IPS-15b (cell line): ENCODE results near the gene MRC1.

Source experiments
- H3K27me3 ChIP-seq: one replicate; pipeline ENCODE4 v1.6.1; 2013; ENCODE audit warnings: low read length; ENCODE audit not compliant: control insufficient read depth, insufficient read depth
- H3K36me3 ChIP-seq: one replicate; pipeline ENCODE4 v1.6.1; 2013; ENCODE audit warnings: low read length; ENCODE audit not compliant: control insufficient read depth, insufficient read depth
- H3K4me1 ChIP-seq: one replicate; pipeline ENCODE4 v1.6.1; 2013; ENCODE audit warnings: mild to moderate bottlenecking, low read length; ENCODE audit not compliant: control insufficient read depth, insufficient read depth
- H3K4me3 ChIP-seq: one replicate; pipeline ENCODE4 v1.5.1; 2013; ENCODE audit warnings: low read depth, low read length
- H3K9ac ChIP-seq: one replicate; pipeline ENCODE4 v1.6.1; 2013; ENCODE audit warnings: low read depth, mild to moderate bottlenecking, low read length
- H3K9me3 ChIP-seq: one replicate; pipeline ENCODE4 v1.6.1; 2013; ENCODE audit warnings: mild to moderate bottlenecking, low read length; ENCODE audit not compliant: control insufficient read depth, insufficient read depth

MRC1 gene

DNA sequence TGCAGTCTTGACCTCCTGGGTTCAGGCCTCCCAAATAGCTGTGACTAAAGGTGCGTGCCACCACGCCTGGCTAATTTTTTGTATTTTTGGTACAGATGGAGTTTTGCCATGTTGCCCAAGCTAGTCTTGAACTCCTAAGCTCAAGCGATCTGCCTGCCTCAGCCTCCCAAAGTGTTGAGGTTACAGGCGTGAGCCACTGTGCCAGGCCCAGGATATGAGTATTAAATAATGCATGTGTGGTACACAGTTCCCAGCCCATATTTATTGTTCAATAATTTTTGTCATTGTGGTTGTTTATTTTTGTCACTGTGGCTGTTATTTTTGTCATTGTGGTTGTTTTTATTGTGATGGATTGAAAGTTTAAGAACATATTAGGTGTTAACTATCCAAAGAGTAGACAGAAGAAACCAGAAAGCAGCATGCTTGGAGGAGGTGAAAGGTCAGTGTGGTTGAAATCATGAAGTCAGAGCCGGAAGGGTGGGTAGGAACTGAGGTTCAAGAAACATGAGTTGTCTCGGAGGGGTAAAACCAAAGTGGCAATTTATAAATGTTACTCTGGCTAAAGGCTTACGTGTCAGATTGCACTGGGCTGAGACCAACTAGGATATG, 45.0 kb downstream of the MRC1 start:
- no peaks in the 10 kb centered on the region for H3K27me3 ChIP-seq
- no peaks in the 10 kb centered on the region for H3K36me3 ChIP-seq
- H3K4me1 ChIP-seq: no peaks in the 10 kb centered on the region
- no peak overlapping the region for H3K9ac ChIP-seq
- no peak overlapping the region for H3K4me3 ChIP-seq
- H3K9me3 ChIP-seq: no peaks in the 10 kb centered on the region

DNA sequence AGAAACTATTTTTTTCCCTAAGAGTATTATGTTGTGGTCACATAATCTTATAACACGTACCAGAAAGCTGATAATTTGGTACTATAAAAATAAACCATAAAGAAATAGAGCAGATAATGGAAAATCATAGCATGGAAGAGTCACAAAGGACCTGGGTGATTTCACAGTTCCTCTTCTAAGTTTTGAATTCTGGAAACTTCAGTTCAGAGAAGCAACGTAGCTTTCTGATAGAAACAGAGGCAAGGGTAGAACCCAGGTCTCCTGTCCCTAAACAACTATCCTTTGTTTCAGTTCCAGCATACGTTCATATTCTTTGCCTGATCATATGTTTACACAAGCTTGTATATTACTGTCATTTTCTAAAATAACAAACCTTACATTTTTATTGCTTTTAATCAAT, 47.9 kb downstream of the MRC1 start:
- Histone ChIP-seq H3K36me3 (no peaks in the 10 kb centered on the region), H3K9ac (no peak overlapping the region), H3K4me3 (no peak overlapping the region), H3K4me1 (no peaks in the 10 kb centered on the region), H3K27me3 (no peaks in the 10 kb centered on the region), H3K9me3 (no peaks in the 10 kb centered on the region)

DNA sequence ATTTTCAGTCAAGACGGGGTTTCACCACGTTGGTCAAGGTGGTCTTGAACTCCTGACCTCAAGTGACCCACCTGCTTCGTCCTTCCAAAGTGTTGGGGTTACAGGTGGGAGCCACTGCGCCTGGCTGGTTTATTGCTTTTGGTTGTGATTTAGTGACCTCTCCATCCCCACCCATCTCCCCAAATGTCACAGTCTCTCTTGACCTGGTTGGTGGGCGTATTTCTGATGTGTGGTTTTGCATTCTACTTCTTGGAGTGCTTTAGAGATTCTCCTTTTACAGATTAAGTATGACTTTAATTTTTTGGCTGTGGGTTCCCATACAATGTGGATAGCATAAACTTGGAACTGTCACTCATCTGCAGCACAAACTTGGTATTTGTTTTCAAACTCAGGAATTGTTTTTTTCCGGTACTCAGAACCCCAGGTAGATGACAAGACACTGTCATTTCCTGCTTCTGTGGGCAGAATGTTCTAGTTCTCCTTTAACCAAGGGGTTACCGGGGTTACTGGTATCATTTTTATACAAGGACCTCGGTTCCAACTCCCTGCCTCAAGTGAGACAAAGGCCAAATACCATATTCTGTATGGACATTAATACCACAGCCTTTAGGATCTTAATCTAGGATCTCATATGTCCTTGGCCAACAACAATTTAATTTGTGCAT, 50.5 kb downstream of the MRC1 start:
- Histone ChIP-seq H3K4me1 (no peaks in the 10 kb centered on the region), H3K9ac (no peak overlapping the region), H3K36me3 (no peaks in the 10 kb centered on the region), H3K27me3 (no peaks in the 10 kb centered on the region), H3K9me3 (no peaks in the 10 kb centered on the region), H3K4me3 (no peak overlapping the region)

DNA sequence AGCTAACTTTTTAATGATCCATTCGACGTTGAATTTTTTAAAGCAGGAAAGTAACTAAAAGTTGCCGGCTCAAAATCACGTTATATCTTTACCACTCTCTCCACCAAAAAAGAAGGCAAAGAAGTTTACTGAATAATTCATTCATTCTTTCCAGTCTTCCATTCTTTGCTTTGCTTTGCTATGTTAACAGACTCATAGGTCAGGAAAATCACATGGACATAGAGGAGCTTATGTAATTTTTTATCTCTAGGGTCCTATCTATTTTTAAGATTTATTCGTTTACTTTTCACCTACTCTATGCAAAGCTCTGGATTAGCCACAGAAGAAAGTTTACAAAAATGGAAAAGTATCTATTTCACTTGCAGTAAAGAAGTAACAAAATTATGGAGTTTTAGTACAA, 52.6 kb downstream of the MRC1 start:
- no peaks in the 10 kb centered on the region for H3K9me3 ChIP-seq
- H3K4me3 ChIP-seq: no peak overlapping the region
- H3K4me1 ChIP-seq: no peaks in the 10 kb centered on the region
- no peak overlapping the region for H3K9ac ChIP-seq
- H3K27me3 ChIP-seq: no peaks in the 10 kb centered on the region
- H3K36me3 ChIP-seq: no peaks in the 10 kb centered on the region

DNA sequence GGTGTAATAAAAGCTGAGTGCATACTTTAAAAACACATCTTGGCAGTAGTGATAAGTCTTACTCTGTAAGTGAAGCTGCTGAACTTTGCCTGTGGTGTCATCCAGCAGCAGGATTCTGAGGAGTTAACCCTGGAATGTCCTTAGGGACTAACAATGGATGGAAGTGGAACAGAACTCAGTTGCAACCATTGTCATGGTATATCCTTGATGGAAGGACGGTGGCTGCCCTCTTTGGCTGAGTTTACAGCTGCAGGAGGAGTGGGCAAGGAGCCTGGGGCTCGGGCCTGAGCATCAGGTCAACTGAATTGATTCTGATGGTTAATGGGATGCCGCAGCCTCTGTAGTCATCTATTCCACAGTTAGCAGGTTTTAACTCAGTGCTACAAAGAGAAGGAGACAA, 56.2 kb downstream of the MRC1 start:
- H3K4me3 ChIP-seq: no peak overlapping the region
- no peaks in the 10 kb centered on the region for H3K27me3 ChIP-seq
- H3K9me3 ChIP-seq: no peaks in the 10 kb centered on the region
- H3K36me3 ChIP-seq: no peaks in the 10 kb centered on the region
- no peak overlapping the region for H3K9ac ChIP-seq
- no peaks in the 10 kb centered on the region for H3K4me1 ChIP-seq

DNA sequence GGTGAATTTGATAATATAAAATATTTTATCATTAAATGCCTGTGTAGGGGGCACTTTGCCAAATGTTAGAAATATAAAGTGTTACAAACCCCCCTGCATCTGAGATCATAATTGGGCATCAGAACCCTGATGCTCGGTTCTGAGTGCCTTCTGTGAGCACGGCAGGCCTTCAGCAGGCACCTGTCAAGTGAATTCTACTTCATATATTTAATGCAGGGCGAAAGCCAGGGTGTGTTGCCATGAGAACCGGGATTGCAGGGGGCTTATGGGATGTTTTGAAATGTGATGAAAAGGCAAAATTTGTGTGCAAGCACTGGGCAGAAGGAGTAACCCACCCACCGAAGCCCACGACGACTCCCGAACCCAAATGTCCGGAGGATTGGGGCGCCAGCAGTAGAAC, 57.2 kb downstream of the MRC1 start:
- H3K27me3 ChIP-seq: no peaks in the 10 kb centered on the region
- H3K4me1 ChIP-seq: no peaks in the 10 kb centered on the region
- no peaks in the 10 kb centered on the region for H3K9me3 ChIP-seq
- no peak overlapping the region for H3K9ac ChIP-seq
- no peak overlapping the region for H3K4me3 ChIP-seq
- no peaks in the 10 kb centered on the region for H3K36me3 ChIP-seq

DNA sequence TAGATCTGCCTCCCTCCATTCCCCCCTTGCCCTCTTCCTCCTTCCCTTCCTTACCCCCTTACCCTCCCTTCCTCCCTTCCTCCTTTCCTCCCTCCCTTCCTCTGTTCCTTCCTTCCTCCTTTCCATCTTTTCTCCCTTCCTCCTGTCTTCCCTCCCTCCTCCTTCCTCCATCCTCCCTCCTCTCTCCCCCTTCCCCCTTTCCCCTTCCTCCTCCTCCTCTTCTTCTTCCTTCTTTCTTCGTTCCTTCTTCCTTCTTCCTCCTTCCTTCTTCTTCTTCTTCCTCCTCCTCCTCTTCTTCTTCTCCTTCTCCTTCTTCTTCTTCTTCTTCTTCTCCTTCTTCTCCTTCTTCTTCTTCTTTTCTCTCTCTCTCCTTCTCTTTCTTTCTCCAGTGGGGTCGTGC, 57.9 kb downstream of the MRC1 start:
- H3K27me3 ChIP-seq: no peaks in the 10 kb centered on the region
- no peaks in the 10 kb centered on the region for H3K4me1 ChIP-seq
- no peaks in the 10 kb centered on the region for H3K36me3 ChIP-seq
- H3K9ac ChIP-seq: no peak overlapping the region
- no peak overlapping the region for H3K4me3 ChIP-seq
- no peaks in the 10 kb centered on the region for H3K9me3 ChIP-seq

DNA sequence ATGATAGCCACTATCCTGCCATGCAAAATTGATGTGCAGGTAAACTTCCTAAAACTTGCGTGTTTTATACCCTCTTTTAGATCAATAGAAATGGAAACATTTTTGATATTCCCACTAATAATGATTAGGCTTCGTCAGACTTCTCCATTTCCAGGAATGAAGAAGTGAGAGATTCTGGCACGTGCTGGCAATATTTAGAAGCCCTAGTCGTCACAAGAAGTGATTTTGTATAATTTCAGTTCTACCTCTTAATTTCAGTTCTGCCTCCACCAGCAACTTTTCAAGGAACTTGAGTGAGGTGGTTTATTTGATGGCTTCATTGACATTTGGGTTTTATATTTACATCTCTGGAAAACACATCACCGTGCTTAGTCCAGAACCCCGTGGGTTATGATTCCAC, 61.9 kb downstream of the MRC1 start:
- Histone ChIP-seq H3K36me3 (no peaks in the 10 kb centered on the region), H3K27me3 (no peaks in the 10 kb centered on the region), H3K9ac (no peak overlapping the region), H3K4me3 (no peak overlapping the region), H3K9me3 (no peaks in the 10 kb centered on the region), H3K4me1 (no peaks in the 10 kb centered on the region)

DNA sequence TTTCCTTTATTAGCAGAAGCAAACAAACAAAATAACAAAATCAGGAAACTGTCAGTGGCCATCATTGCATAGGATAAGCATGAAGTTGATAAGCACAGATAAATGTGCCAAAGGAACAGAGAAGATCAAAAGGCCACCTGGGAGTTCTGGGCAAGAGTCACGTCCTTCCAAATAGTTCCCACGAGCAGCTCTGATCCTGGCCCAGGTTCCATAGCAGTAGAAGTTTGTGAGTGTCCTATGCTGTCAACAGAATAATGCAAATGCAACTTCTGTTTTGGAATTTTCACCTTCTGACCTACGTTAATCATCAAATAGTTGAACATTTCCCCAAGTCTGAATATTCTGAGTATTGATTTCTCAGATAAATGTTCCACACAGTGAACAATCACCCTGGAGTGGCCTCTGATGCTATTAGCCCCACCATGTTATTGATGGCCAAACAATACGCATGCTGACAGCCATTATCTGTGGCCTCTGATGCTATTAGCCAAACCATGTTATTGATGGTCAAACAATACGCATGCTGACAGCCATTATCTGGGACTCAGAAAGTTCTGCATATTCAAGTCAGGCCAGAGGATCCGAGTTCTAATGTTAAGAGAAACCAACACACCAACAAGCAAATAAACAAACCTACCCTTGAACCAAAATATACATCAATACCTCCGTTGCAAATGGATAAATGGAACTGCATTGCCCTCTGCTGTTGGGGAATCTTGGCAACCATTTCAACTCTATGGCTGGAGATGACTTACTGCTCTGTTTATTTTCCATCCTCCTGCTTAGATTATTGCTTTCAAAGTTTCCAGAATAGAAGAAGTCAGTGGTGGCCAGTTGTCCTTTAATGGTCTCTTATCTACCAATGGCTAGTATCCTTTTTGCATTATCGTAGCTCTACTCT, 63.3 kb downstream of the MRC1 start:
- Histone ChIP-seq H3K4me1 (no peaks in the 10 kb centered on the region), H3K36me3 (no peaks in the 10 kb centered on the region), H3K4me3 (no peak overlapping the region), H3K9me3 (no peaks in the 10 kb centered on the region), H3K9ac (no peak overlapping the region), H3K27me3 (no peaks in the 10 kb centered on the region)

DNA sequence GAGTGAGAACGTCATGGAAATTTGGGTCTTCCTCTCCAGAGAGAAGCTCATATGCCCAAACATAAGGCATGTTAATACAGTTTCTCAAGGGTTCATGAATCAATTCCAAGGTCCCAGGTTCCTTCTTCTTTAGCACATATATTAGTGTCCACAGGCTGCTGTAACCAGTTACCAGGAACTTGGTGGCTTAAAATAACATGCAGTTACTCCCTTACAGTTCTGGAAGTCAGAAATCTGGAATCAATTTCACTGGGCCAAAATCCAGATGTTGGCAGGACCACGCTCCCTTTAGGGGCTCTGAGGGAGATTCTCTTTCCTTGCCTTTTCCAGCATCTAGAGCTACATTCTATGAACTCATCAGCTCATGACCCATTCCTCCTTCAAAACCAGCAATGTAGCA, 64.8 kb downstream of the MRC1 start:
- Histone ChIP-seq H3K9ac (no peak overlapping the region), H3K4me3 (no peak overlapping the region), H3K9me3 (no peaks in the 10 kb centered on the region), H3K4me1 (no peaks in the 10 kb centered on the region), H3K36me3 (no peaks in the 10 kb centered on the region), H3K27me3 (no peaks in the 10 kb centered on the region)

DNA sequence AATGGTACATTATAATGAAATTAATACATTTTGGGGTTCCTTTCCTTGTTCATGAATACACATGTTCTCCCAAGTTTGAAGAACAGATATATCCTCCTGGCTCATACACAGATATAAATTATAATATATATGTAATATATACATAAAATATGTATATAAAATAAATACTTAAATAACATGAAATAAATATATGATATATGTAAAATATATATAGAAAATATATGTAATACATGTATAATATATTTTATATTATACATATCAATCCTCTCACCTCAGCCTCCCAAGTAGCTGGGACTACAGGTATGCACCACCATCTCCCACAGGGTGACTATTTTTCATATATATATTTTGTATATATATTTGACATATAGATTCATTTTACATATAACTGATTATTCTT, 68.0 kb downstream of the MRC1 start:
- no peaks in the 10 kb centered on the region for H3K9me3 ChIP-seq
- H3K4me1 ChIP-seq: no peaks in the 10 kb centered on the region
- no peaks in the 10 kb centered on the region for H3K36me3 ChIP-seq
- H3K27me3 ChIP-seq: no peaks in the 10 kb centered on the region
- H3K4me3 ChIP-seq: no peak overlapping the region
- no peak overlapping the region for H3K9ac ChIP-seq

DNA sequence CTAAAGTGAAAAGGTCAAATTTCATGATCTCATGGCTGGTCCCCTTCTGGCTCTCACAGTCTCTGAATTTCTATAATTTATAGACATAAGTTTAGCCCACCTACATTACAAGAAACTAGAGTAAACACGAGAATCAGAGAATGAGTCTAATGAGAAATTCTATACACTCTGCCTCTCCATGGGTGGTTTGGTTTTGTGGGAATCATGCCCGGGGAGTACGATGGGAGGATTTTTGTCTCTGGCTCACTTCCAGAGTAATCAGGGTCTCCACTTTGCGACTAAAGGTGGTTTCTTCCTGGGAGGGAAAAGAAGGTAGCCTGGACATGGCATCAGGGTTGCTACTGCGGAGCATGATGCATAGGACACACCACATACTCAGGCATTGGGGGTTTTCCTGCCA, 69.7 kb downstream of the MRC1 start:
- Histone ChIP-seq H3K9me3 (no peaks in the 10 kb centered on the region), H3K4me3 (no peak overlapping the region), H3K36me3 (no peaks in the 10 kb centered on the region), H3K9ac (no peak overlapping the region), H3K27me3 (no peaks in the 10 kb centered on the region), H3K4me1 (no peaks in the 10 kb centered on the region)
